T-helper 1 cell treated with Interleukin-12 subunit alpha and Interleukin-12 subunit beta and Interleukin-4 antibody, amounts not matched to agents 30 ng/mL and 1 ng/mL, for 36 hours (primary cell): ENCODE measurements around the gene HABP4. TPM values are rescaled to one million over a fixed set of nuclear protein-coding genes. Genes with fewer than 3 reads are reported as not detected.
"Not testable (repeated sequence)": the region's sequence is repeated elsewhere in the genome, so short reads cannot be mapped to it uniquely, and the experiment has no call there.

ENCODE experiments used
- intact Hi-C: fragments of 100-400 bp; cut with micrococcal nuclease; formaldehyde crosslinking; loops from one replicate; pipeline ENCODE4 v1.15.1; 2024
- total RNA-seq: library from RNA; stranded (reverse); gene quantifications from 2 replicates; pipeline ENCODE4 v1.2.3, GENCODE V29; 2022

The HABP4 gene
- total RNA-seq, 1 donor from 2014 or later: 7.4 TPM

DNA sequence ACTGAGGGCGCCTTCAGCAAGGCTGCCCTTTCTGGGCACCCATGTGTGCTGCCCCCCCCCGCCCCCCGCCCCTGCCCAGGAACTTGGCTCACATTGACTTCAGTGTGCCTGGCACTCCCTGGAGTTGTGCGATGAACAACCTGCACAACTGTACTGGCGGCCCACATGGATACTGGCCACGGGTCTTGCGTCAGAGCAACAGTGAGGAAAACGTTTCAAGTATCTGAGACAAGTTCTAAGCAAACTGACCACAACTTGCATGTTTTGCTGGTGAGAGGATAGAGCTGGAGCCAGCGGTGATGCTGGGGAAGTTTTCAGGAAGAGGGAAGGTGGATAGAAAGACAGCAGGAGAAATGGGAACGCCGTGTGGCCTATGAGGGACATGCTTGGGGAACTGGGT, 45.4 kb downstream of the HABP4 start:
- intact Hi-C loops: no loop called here

DNA sequence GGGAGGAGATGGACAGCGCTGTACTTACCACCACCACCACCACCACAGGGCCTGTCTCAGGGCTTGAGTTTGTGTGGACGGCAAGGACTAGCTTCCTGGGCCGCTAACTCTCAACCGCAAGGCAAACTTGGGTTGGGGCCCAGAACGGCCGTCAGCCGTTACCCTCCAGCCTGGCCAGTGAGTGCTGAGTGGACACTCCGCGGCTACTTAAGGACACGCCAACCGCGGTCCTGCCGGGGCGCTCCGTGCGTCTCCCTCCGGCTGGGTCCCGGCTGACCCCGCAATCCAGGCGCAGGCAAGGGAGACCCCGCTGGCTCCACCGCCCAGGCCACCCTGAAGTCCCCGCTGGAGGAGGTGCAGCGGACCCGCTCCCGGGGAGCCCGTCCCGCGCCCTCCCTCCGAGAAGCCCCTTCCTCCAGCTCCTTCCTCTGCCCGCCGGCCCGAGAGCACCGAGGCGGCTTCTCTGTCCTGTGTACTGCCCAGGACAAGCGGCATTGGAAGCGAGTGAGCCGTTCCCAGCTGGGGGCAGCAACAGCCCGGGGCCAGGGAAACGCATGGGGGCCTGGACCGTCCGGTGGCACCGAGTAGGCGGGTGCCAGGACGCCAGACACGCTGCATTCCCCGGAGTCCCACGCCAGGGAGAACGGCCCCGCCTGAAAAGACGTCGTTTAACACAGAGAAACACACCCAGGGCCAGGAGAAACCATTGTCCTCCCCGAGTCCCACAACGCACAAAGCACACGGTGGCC, 46.6 kb downstream of the HABP4 start:
- intact Hi-C loops: no loop called here

DNA sequence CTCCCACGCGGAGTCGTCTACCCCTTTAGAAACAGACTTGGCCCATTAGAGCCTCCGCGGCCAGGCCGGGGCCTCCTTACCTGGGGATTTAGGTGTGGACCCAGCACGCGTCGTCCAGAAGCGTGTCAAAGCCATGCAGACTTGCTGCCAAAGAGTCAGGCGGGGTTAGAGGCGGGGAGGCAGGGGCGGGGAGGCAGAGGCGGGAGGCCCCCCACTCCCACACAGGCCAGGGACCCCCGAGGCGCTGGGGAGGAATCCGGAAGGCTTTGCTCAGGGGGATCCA, 47.1 kb downstream of the HABP4 start:
- intact Hi-C loops: no loop called here

DNA sequence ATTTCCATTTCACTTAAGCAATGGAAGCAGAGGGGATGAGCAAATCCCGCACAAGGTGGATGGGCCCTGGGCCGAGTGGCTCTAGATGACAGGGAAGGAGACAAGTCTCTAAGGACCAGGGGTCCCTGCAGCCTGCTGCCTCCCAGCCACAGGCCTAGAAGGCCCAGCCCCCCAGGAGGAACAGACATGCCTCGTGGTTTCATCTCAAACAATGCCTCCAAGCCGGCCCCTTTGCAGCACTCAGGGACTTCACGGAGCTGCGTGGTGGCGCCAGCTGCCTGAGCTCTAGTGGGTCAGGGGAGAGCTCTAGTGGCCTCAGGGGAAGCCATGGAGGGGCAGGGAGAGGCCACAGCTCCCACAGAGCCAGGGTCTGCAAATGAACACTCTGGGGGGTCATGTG, 48.8 kb downstream of the HABP4 start:
- intact Hi-C loops: no loop called here

DNA sequence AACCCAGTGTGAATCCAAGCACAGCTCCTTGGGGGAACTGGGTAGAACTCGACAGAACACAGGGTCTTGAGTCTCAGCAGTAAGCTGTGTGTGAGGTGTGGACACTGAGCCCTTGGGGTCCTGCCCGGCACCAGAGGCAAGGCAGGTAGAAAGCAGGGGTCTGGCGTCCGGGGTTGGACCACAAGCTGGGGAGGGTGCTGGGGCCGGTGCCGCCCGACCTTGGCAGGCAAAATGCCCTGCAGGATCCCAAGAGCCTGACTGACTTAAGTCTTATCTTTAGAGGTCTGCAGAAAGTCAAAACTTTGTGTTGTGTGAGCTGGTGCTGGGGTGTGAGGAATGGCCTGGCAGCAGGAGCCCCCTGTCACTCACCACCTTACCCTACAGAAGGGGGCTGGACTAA, 49.3 kb downstream of the HABP4 start:
- intact Hi-C loops: no loop called here

DNA sequence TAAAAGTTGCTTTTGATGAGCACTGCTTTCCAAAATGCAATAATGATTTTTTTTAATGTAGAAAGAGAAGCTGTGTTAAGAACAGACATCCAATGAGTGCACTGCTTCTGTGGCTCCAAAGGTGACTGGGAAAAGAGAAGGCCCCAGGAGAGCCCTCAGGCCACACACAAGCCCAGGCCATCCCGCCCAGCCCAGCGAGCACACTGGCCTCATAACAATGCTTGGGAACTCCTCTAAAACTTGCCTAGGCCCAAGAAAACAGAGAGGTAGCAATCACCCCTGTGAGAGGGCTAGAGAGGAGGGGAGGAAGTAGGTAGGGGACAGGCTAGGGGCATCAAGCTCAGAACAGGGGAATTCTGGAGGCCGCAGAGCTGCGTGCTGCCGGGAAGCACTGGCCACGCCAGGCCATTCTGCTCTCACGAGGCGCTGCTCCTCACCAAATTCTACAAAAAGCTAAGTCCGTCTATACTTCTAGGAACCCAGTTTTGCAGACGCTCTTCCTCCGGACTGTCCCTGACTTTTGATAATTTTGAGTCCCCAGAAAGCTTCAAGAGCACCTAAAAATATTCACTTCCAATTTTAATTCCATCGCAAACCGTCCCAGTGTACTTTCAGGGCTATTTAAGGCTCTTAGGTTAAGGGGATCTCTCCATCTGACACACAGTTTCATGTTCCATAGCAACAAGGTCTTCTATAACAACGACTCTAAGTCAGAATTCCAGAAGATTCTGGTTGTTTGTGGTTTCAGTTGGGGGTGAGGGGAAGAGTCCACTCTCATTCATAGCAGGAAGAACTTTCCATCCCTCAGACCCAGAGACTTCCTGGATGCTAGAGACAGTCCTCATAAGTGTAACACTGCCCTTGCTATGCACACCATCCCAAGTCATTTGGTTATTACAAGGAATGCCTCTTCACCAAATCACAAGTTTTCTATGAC, 51.0 kb downstream of the HABP4 start:
- intact Hi-C loops: no loop called here

DNA sequence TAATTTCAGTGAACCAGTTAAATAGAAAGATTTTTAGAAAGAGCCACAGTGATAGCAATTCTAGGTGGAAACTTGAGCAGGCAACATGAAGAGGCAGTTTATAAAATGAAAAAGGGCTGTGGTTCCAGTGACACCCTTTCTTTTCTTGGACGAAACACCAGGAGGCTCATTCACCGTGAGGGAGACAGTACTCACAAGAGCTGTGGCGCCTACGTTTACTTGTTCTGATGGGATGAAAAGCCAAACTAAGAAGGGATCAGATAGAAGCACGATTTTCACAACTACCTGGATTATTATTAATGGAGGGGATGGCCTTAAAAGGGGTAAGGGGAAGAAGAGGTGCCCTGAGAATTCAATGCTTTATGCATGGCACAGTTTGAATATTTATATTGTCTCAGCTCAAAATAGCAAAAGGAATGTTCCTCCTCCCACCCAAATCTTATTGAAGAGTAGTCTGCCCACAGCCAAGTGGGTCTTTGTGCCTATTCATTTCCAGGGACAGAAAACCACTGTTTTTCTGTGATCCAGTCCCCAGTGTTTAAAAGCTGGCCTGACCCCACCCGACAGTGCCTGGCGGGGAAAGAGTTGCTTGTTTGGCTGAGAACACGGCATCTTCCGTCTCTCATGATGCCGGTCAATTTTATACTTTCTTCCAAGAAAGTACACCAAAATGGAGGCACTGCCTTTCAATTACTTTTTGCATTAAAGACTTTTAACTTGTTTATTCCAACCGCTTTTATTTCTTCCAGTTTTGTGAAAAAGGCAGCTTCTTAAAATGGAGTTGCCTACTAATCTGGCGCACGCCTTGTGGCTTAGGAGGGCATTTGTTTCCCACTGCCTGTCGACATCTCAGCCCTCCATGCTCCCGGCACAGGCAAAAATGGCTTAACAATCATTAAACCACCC, 51.9 kb downstream of the HABP4 start:
- intact Hi-C loops: no loop called here

DNA sequence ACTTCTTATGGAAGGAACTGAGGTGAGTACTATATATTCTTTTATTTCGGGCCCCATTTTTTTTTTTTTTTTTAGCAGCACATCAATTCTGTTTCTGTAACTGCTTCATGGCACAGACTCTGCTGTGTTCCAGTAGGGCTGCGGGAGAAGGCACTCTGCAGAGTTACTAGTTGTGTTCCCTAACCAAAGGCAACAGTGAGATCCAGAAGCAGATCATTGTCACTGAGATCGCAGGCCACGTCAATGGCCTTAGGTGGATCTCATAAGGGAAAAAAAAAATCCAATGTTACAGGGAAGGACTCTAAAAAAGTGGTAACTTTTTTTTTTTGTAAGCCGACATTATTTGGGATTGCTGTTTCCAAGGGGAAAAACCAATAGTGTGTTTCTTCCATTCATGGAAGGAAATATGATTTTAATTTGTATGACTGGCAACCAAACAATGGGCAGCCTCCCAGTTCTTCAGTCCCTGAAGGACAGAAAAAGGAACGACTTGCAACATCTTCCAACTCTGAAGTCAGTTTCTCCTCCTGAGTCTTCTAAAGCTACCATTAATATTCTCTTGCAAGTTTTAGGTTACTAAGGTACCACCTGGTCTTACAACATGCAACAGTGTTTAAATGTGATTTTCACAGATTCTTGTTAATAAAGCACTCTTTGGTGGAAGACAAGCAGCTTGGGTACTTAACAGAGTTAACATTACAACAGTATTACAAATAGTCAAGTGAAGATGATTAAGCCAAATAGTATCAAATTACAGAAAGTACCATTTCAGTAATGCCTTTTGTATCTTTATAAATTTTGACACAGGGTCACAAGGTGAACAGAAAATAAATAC, 52.8 kb downstream of the HABP4 start:
- intact Hi-C loops: no loop called here

DNA sequence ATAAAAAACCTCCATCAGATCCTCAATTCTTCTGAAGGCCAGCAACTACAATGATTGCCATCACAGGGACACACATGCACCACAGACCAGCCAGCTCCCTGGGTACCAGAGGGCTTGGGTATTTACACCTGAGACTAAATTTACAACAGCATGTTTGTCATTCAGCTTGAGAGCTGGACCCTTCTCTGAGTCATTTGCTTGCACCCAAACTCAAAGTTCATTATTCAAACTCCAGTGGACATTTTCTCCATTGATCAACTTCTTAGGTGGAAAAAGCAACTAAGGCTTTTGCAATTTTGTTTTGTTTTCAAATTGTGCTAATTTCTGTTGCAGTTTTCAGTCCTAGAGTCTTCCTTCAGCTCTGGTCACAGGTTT, 53.4 kb downstream of the HABP4 start:
- intact Hi-C loops: not testable (repeated sequence)

DNA sequence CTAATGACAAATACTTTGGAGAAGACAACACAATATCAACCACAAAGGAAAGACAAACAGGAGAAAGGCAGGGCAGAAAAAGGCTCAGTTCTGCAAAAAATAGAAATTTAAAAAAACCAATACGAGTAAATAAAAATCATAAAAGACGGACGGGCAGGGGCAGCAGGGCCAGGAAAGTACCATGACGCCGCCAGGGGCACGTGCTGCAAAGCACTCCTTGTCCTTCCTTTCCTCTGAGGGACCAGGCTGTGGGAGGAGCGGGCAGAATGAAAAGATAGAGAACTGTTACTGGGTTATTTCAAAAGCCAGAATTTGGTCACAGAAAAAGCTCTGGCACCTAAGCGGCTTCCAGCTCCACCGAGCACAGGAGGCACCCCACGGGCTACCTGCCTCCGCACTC, 53.9 kb downstream of the HABP4 start:
- intact Hi-C loops: no loop called here

DNA sequence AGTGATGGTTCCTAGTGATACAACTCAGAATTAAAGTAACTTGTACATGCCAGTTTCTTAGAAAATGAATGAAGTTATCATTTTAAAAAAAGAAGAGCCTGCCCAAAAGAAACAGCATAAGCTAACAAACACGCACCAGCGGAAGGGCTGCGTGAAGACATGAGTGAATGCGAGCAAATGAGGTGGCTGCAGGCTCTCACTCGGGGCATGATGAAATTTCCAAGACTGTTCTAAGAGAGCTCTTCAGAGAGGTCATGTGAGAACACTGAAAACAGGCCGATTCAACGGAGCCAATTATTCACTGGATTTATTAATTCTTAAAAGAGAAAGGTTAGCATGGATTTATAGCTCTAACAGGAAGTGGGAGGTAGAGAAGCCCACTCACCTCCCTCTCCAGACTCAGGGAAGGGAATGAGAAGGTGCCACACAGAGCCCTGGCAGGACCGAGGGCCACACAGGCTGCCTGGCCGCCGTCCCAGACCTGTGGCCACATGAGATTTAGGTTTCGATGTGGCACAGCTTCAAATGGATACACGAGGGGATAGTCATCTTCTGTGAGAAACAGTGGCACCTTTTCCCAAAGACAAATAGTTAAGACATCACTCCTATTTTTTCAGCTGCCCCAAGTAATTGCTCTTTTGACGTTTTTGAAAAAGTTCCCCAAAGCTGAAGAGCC, 55.5 kb downstream of the HABP4 start:
- intact Hi-C loops: no loop called here

DNA sequence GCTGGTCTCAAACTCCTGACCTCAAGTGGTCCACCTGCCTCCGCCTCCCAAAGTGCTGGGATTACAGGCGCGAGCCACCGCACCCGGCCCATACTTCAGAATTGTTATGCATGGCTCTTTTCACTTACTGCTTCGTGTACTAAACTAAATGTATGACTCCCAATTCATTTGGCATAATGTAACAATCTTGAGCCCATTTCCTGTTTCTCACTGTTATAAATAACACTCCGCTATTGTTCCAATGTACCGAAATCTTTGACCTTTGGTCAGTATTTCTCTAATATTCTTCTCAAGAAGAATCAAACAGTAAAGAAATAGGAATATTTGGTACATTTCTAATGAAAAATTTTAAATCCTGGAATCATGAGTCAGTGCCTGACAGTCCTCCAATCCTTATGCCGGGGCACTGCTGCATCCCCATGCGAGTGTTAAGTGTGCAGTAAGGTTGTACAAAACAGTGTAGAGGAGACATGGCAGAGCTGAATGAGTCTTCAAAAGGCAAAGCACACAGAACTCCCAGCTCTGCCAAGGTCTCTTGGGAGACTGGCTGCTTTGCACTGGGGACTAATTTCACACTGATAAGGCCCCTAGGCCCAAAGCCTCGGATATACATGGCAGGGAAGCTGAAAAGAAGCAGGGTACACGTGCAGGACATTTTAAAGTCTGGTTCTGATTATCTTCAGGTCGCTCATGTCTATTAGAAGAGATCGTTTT, 58.4 kb downstream of the HABP4 start:
- intact Hi-C loops: no loop called here

DNA sequence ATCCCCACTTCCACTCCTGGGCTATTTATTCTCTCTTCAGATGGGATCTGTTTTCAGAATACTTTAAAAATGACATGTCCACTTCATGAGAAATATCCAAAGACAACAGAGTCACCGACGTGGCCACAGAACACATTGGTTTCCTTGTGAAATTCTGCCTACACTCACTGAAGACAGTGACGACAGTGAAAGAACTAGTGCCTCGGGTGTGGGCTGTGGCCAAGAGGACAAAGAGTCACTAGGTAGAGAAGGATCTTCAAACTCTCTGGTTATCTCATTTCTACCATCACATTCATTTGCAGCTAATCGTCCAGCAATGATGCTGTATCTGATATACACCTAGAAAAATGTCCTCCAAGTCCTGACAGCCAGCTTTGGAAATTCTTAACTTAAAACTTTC, 59.1 kb downstream of the HABP4 start:
- intact Hi-C loops: no loop called here

DNA sequence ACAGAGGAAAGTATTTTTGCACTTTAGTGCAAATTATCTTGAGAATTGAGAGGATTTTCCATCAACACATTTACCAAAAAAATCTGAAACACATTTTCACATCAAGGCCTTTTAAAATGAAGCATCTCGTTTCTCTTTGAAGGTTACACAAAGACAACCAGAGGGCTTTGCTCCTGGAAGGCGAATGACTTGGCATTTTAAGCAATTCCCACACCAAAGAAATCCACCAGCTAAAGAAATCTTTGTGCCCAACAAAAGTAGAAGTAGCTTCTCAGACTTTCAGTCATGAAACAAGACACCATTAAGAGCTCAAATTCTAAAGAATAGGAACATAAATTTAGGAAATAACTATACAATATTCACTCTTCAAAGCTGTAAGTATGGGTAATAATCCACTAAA, 59.9 kb downstream of the HABP4 start:
- intact Hi-C loops: no loop called here

DNA sequence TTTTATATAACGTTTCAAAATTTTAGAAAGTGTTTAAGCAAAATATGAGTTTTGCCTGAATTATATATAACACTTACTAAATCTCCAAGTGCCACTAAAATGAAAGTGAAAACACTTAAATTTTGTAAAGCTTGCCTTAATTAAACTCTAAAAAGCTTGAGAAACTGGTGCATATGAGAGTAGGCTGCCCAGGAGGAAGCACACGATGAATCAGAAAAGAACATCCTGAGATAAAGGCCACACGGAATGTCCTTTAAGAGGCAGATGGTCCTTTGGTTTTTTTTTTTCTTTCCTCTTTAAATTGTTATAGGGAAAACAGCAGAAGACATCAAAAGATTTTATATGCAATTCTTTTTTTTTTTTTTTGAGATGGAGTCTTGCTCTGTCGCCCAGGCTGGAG, 60.3 kb downstream of the HABP4 start:
- intact Hi-C loops: no loop called here

DNA sequence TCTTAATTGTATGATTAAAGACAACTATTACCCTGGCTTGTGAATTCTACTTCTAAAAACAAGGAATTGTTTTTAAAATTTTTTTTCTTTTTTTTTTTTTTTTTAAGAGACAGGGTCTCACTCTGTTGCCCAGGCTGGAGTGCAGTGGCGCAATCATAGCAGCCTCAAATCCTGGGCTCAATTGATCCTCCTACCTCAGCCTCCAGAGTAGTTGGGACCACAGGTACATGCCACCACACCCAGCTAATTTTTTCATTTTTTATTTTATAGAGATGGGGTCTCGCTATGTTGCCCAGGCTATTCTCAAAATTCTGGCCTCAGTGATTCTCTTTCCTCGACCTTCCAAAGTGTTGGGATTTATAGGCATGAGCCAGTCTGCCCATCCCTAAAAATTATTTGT, 62.3 kb downstream of the HABP4 start:
- intact Hi-C loops: no loop called here

DNA sequence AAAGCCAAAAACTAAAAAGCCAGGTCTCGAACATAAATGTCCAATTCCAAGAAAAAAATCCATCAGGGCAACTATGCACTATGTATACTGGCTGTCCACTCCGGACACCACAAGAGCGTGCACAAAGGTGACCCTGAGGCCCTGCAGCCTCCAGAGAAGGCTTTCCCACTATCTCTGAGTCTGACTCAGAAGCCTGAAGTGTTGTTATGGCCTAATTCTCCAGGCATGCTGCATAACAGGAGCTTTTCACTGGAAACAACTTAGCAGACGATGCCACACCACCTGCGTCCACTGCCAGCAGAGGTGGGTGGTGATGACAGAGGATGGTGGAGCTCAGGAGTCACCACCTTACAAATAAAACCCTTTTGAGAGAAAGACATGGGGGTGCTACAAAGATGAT, 63.7 kb downstream of the HABP4 start:
- intact Hi-C loops: no loop called here

DNA sequence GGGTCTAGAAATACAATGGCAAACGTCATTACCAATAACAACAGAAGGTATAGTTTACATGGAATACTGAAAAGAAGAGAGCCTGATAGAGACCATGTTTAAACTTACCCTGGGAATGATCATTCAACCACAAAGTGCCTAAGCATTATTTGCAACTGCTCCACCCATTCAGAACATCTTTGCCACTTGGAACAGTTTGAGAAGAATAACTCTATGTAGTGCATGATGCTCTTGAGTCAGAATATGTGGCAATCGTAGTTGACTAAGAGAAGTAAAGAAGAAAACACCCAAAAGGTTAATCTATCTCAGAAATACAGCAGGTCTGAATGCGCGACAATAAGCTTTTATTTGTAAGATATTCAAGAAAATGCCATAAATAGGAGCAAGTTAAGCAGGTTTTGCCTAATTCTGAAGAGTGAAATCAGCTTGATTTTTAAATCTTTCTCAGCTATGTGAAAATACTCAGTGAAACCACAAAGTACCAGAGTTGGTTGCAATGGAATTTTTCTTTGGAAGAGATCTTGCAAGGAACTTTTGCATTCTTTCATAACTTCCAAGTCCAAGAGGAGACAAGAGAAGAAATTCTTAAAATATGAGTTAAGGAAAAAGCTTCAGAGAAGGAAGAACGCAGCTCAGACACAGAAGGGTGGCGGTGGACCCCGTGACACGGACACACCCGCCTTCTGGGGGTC, 64.3 kb downstream of the HABP4 start:
- intact Hi-C loops: no loop called here

DNA sequence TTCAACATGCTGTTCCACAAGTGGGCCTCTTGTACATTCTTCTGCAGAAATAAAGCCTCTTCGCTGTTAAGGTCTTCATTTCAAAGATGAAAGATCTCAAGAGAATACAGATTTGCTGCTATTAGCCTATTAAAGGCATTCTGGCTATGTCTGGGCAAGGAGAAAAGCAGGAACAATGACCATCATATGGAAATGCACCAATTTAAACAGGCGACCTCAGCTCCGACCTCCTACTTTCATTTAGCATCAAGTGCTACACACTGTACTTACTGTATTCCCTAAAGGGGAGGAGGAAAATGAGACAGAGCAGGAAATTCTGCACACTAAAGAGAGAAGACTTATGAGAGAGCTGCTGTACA, 64.8 kb downstream of the HABP4 start:
- intact Hi-C loops: no loop called here
